Measurements from ENCODE around the gene C14orf180. TPM values are rescaled to one million over a fixed set of nuclear protein-coding genes. Genes with fewer than 3 reads are reported as not detected.

C14orf180 gene
- total RNA-seq, 1 donor from 2014 or later: not detected

DNA sequence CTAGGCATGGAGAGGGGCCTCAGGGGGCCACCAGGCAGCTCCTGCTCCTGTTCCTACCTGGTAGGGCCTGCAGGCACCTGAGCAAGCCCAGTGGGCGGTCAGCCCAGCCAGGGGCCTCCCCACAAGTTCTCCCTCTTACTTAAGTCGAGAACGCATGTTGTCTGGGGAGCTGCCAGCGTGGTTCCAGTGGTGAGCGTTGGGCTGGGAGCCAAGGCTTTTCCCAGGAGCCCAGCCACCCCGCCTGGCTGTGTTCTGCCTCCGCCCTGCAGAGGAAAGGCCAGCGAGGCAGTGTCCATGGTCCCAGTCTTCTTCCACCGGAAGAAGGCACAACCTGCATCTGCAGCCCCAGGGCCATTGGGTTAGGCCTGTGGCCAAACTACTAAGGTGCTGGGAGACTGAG is 1.4 kb downstream of the C14orf180 start:
- H3K27ac Mint-ChIP-seq: no peak overlapping the region
- Histone ChIP-seq H3K27ac (no peak overlapping the region), H3K4me2 (no peak overlapping the region), H3K79me2 (ENCODE audit: low read depth) (no peaks in the 10 kb centered on the region), H3K4me1 (no peaks in the 10 kb centered on the region), H3K9ac (no peak overlapping the region), H3K4me3 (no peak overlapping the region), H3K9me3 (ENCODE audit: low read depth) (no peaks in the 10 kb centered on the region), H4K20me1 (ENCODE audit: low read depth) (no peaks in the 10 kb centered on the region), H3F3A (ENCODE audit: low read depth) (no peaks in the 10 kb centered on the region), H3K36me3 (no peaks in the 10 kb centered on the region), H2AFZ (replicated peaks) (no peak overlapping the region), H3K27me3 (no peaks in the 10 kb centered on the region)
- peaks cover 12% of the 10 kb centered on the region for H3K27me3 Mint-ChIP-seq (ENCODE audit: insufficient read depth, low read depth)
- TF ChIP-seq EZH2 (IDR thresholded peaks at IDR 0.05): no peak
- no peak for TF ChIP-seq EZH2phosphoT487 (IDR thresholded peaks at IDR 0.05)
- TF ChIP-seq, protein P1, sequence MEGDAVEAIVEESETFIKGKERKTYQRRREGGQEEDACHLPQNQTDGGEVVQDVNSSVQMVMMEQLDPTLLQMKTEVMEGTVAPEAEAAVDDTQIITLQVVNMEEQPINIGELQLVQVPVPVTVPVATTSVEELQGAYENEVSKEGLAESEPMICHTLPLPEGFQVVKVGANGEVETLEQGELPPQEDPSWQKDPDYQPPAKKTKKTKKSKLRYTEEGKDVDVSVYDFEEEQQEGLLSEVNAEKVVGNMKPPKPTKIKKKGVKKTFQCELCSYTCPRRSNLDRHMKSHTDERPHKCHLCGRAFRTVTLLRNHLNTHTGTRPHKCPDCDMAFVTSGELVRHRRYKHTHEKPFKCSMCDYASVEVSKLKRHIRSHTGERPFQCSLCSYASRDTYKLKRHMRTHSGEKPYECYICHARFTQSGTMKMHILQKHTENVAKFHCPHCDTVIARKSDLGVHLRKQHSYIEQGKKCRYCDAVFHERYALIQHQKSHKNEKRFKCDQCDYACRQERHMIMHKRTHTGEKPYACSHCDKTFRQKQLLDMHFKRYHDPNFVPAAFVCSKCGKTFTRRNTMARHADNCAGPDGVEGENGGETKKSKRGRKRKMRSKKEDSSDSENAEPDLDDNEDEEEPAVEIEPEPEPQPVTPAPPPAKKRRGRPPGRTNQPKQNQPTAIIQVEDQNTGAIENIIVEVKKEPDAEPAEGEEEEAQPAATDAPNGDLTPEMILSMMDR (IDR thresholded peaks at IDR 0.05): no peak
- H3K4me3 Mint-ChIP-seq: no peak overlapping the region
- H3K9me3 Mint-ChIP-seq: no peaks in the 10 kb centered on the region
- peaks cover 15% of the 10 kb centered on the region for H3K4me1 Mint-ChIP-seq
- DNase-seq (ENCODE audit: low spot score): no peak
- H3K36me3 Mint-ChIP-seq: no peaks in the 10 kb centered on the region

DNA sequence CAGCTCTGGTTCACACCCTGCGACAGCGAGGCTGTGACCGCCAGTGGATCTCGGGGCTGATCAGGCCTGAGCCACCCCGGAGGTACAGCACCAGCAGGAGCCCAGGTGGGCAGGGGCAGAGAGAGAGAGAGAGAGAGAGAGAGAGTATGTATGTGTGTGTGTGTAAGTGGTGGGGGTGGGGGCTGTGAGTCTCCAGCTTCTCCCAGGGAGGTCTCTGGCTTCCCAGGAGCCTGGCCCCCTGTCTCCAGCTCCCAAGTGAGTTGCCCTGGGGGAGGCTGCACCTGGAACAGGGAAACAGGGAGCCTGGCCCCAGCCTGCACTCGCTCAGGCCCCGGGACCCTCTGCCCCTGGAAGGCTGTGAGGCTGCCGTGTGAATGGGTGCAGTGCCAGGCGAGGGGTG is 2.0 kb downstream of the C14orf180 start:
- Mint-ChIP-seq H3K36me3 (no peaks in the 10 kb centered on the region), H3K4me3 (no peak overlapping the region), H3K4me1 (peaks cover 17% of the 10 kb centered on the region), H3K27ac (peak overlapping the region; percentile 95), H3K27me3 (ENCODE audit: insufficient read depth, low read depth) (peaks cover 9% of the 10 kb centered on the region), H3K9me3 (no peaks in the 10 kb centered on the region)
- no peaks in the 10 kb centered on the region for H3F3A ChIP-seq (ENCODE audit: low read depth)
- no peak overlapping the region for H2AFZ ChIP-seq (replicated peaks)
- DNase-seq (ENCODE audit: low spot score): no peak
- H3K4me3 ChIP-seq: no peak overlapping the region
- H4K20me1 ChIP-seq (ENCODE audit: low read depth): no peaks in the 10 kb centered on the region
- no peaks in the 10 kb centered on the region for H3K36me3 ChIP-seq
- no peak for TF ChIP-seq EZH2 (IDR thresholded peaks at IDR 0.05)
- TF ChIP-seq EZH2phosphoT487 (IDR thresholded peaks at IDR 0.05): no peak
- TF ChIP-seq, protein P1 (IDR thresholded peaks at IDR 0.05): no peak
- H3K4me2 ChIP-seq: no peak overlapping the region
- H3K9ac ChIP-seq: no peak overlapping the region
- no peaks in the 10 kb centered on the region for H3K4me1 ChIP-seq
- H3K79me2 ChIP-seq (ENCODE audit: low read depth): no peaks in the 10 kb centered on the region
- no peaks in the 10 kb centered on the region for H3K9me3 ChIP-seq (ENCODE audit: low read depth)
- H3K27me3 ChIP-seq: no peaks in the 10 kb centered on the region
- H3K27ac ChIP-seq: no peak overlapping the region

DNA sequence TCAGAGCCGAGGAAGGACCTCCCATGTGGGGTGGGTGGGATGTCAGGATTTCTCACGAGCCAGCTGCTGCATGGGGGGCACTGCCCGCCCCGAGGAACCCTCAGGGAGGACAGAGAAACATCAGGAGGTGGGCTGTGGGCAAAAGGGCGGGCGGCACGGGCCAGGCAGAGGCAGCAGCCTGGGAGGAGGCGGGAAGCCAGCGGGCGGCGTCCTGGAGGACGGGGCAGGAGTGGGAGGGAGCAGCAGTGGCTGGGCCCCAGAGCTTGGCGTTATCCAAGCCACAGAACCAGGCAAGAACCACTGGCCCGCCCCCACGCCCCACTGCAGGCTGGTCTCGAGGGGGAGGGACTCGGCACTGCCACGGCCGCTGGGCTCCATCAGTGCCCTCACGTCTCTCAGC is 2.4 kb downstream of the C14orf180 start:
- H3K9ac ChIP-seq: no peak overlapping the region
- no peak overlapping the region for H2AFZ ChIP-seq (replicated peaks)
- no peaks in the 10 kb centered on the region for H3F3A ChIP-seq (ENCODE audit: low read depth)
- Mint-ChIP-seq H3K27ac (no peak overlapping the region), H3K9me3 (no peaks in the 10 kb centered on the region), H3K4me3 (no peak overlapping the region), H3K4me1 (peaks cover 17% of the 10 kb centered on the region), H3K36me3 (no peaks in the 10 kb centered on the region), H3K27me3 (ENCODE audit: insufficient read depth, low read depth) (peaks cover 9% of the 10 kb centered on the region)
- no peak overlapping the region for H3K27ac ChIP-seq
- H3K9me3 ChIP-seq (ENCODE audit: low read depth): no peaks in the 10 kb centered on the region
- TF ChIP-seq EZH2phosphoT487 (IDR thresholded peaks at IDR 0.05): no peak
- TF ChIP-seq, protein P1 (IDR thresholded peaks at IDR 0.05): no peak
- no peak for TF ChIP-seq EZH2 (IDR thresholded peaks at IDR 0.05)
- no peak overlapping the region for H3K4me2 ChIP-seq
- no peaks in the 10 kb centered on the region for H3K4me1 ChIP-seq
- no peak overlapping the region for H3K4me3 ChIP-seq
- no peak for DNase-seq (ENCODE audit: low spot score)
- no peaks in the 10 kb centered on the region for H3K36me3 ChIP-seq
- no peaks in the 10 kb centered on the region for H3K27me3 ChIP-seq
- H4K20me1 ChIP-seq (ENCODE audit: low read depth): no peaks in the 10 kb centered on the region
- H3K79me2 ChIP-seq (ENCODE audit: low read depth): no peaks in the 10 kb centered on the region

All from neural progenitor cell (in vitro differentiated cells).